Liver (tissue), 9 donors: ENCODE measurements around the gene AKIRIN1. TPM values are rescaled to one million over a fixed set of nuclear protein-coding genes. Genes with fewer than 3 reads are reported as not detected.

Source experiments
- DNase-seq: peaks from one replicate; pipeline ENCODE4 v3.0.0-alpha.2; 2017; ENCODE audit warnings: low spot score
- H3K27ac ChIP-seq, 2 donors: one replicate each; pipeline ENCODE4 v1.7.0; 2013; ENCODE audit warnings: inconsistent platforms in 2 of 2, low read length in 2 of 2, control low read depth in 1 of 2, low read depth in 1 of 2, mild to moderate bottlenecking in 1 of 2
- H3K27me3 ChIP-seq, 4 donors: one replicate each; pipeline versions ENCODE4 v1.6.1 to v1.7.0; 2013; ENCODE audit warnings: low read length in 3 of 4, inconsistent platforms in 1 of 4, mild to moderate bottlenecking in 1 of 4, moderate library complexity in 1 of 4; ENCODE audit not compliant: control insufficient read depth in 4 of 4, insufficient read depth in 4 of 4
- H3K36me3 ChIP-seq, 4 donors: one replicate each; pipeline versions ENCODE4 v1.6.1 to v1.7.0; 2013; ENCODE audit warnings: low read length in 3 of 4, mild to moderate bottlenecking in 3 of 4, low read depth in 1 of 4, moderate library complexity in 1 of 4; ENCODE audit not compliant: control insufficient read depth in 4 of 4, insufficient read depth in 3 of 4
- H3K4me1 ChIP-seq, 4 donors: one replicate each; pipeline versions ENCODE4 v1.6.1 to v1.7.0; 2013; ENCODE audit warnings: low read length in 3 of 4, mild to moderate bottlenecking in 3 of 4, moderate library complexity in 1 of 4; ENCODE audit not compliant: control insufficient read depth in 4 of 4, insufficient read depth in 4 of 4
- H3K4me3 ChIP-seq, 3 donors: one replicate each; pipeline versions ENCODE4 v1.6.1 to v1.7.0; 2013; ENCODE audit warnings: low read length in 3 of 3, control low read depth in 1 of 3, low read depth in 1 of 3, mild to moderate bottlenecking in 1 of 3
- H3K9ac ChIP-seq, 2 donors: one replicate each; pipeline ENCODE4 v1.7.0; 2013; ENCODE audit warnings: low read length in 2 of 2, mild to moderate bottlenecking in 2 of 2, moderate library complexity in 2 of 2, control low read depth in 1 of 2, low read depth in 1 of 2
- H3K9me3 ChIP-seq, 4 donors: one replicate each; pipeline versions ENCODE4 v1.6.1 to v1.7.0; 2013; ENCODE audit warnings: low read length in 3 of 4; ENCODE audit not compliant: control insufficient read depth in 4 of 4
- EGR1 ChIP-seq, 2 donors: IDR thresholded peaks; 2 replicates each; pipeline ENCODE4 v1.6.1; 2016 to 2018; ENCODE audit warnings: antibody characterized with exemption in 2 of 2, low read depth in 2 of 2
- FOXA2 ChIP-seq: IDR thresholded peaks from 2 replicates; pipeline ENCODE4 v1.6.1; 2016; ENCODE audit warnings: antibody characterized with exemption
- HNF4A ChIP-seq, 2 donors: conservative IDR thresholded peaks; 2 replicates each; pipeline ENCODE4 v1.6.1; 2016; ENCODE audit warnings: antibody characterized with exemption in 2 of 2, mild to moderate bottlenecking in 2 of 2
- HNF4G ChIP-seq: IDR thresholded peaks from 2 replicates; pipeline ENCODE4 v1.6.1; 2016; ENCODE audit warnings: antibody characterized with exemption
- NR2F2 ChIP-seq: IDR thresholded peaks from 2 replicates; pipeline ENCODE4 v1.6.1; 2016; ENCODE audit warnings: antibody characterized with exemption
- SP1 ChIP-seq: IDR thresholded peaks from 2 replicates; pipeline ENCODE4 v1.6.1; 2018; ENCODE audit warnings: antibody characterized with exemption, mild to moderate bottlenecking
- TAF1 ChIP-seq: conservative IDR thresholded peaks from 2 replicates; pipeline ENCODE4 v1.6.1; 2016; ENCODE audit warnings: antibody characterized with exemption, mild to moderate bottlenecking
- YY1 ChIP-seq: IDR thresholded peaks from 2 replicates; pipeline ENCODE4 v1.6.1; 2016; ENCODE audit warnings: antibody characterized with exemption, mild to moderate bottlenecking
- WGBS: extraction: QIAGEN DNeasy Blood & Tissue Kit; methylation state at CpG from one replicate; pipeline ENCODE4 v1.1.7; 2013; 5-methylcytosine and 5-hydroxymethylcytosine counted together
- polyA plus RNA-seq, 2 donors: library from polyadenylated mRNA; stranded (reverse) in 1 of 2; unstranded in 1 of 2; fragments of 200-250 nt in 1 of 2; fragments of >200 nt in 1 of 2; fragmentation: Nextera tagmentation in 1 of 2; extraction: Ambion mirVana in 1 of 2; gene quantifications; one replicate each; pipeline versions ENCODE4 v1.2.1 to v1.2.3, GENCODE V29; 2013 to 2015
- total RNA-seq, 2 donors: library from RNA; depleted of rRNA; stranded (reverse); fragments of >200 nt; gene quantifications; one replicate each; pipeline ENCODE4 v1.2.3, GENCODE V29; 2014
- TF ChIP-seq, protein P1 (sequence below): IDR thresholded peaks from 2 replicates; pipeline ENCODE4 v1.6.1; 2016; ENCODE audit warnings: antibody characterized with exemption, mild to moderate bottlenecking
- TF ChIP-seq, protein P2 (sequence below): IDR thresholded peaks from 2 replicates; pipeline ENCODE4 v1.6.1; 2016; ENCODE audit warnings: antibody characterized with exemption
- TF ChIP-seq, protein P3 (sequence below): IDR thresholded peaks from 2 replicates; pipeline ENCODE4 v1.6.1; 2016; ENCODE audit warnings: antibody characterized with exemption
- TF ChIP-seq, protein P4 (sequence below): fragments of 150-350 bp; IDR thresholded peaks from 2 replicates; pipeline ENCODE4 v1.5.1; 2017; ENCODE audit warnings: improper control_type of control experiment, low read depth, low read length; ENCODE audit not compliant: missing input control
- donor health status: healthy.
- donor health status: healthy.
- donor health status: healthy.
- donor health status: healthy.
- donor health status: healthy.

The AKIRIN1 gene
- total and polyA plus RNA-seq, 4 donors: 18.2 to 52.4 (median 26.8) TPM

DNA sequence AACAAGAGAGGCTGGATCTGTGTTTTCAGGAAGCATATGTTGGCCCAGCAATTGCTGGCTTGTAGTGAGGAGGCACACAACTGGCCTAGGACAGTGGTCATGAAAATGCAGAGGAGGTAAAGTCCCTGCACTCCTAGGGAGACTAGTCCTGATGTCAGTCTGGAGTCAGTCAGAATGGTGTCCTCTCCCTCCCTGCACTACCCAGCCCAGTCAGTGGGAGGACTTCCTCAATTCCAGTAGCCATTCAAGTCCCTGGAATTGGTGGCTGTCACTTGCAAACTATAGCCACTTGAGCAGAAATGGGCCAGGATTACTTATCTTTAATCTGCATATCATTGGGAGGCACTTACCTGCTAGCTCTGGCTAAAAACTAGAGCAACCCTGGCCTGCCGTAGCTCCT, 53.7 kb downstream of the AKIRIN1 start:
- Histone ChIP-seq H3K36me3 (peaks cover 2 to 29% (median 11%) of the 10 kb centered on the region in 4 donors), H3K27ac (no peak overlapping the region), H3K4me3 (no peak overlapping the region), H3K9me3 (no peaks in the 10 kb centered on the region), H3K4me1 (no peaks in the 10 kb centered on the region), H3K9ac (no peak overlapping the region), H3K27me3 (no peaks in the 10 kb centered on the region)
- TF ChIP-seq, protein P1, sequence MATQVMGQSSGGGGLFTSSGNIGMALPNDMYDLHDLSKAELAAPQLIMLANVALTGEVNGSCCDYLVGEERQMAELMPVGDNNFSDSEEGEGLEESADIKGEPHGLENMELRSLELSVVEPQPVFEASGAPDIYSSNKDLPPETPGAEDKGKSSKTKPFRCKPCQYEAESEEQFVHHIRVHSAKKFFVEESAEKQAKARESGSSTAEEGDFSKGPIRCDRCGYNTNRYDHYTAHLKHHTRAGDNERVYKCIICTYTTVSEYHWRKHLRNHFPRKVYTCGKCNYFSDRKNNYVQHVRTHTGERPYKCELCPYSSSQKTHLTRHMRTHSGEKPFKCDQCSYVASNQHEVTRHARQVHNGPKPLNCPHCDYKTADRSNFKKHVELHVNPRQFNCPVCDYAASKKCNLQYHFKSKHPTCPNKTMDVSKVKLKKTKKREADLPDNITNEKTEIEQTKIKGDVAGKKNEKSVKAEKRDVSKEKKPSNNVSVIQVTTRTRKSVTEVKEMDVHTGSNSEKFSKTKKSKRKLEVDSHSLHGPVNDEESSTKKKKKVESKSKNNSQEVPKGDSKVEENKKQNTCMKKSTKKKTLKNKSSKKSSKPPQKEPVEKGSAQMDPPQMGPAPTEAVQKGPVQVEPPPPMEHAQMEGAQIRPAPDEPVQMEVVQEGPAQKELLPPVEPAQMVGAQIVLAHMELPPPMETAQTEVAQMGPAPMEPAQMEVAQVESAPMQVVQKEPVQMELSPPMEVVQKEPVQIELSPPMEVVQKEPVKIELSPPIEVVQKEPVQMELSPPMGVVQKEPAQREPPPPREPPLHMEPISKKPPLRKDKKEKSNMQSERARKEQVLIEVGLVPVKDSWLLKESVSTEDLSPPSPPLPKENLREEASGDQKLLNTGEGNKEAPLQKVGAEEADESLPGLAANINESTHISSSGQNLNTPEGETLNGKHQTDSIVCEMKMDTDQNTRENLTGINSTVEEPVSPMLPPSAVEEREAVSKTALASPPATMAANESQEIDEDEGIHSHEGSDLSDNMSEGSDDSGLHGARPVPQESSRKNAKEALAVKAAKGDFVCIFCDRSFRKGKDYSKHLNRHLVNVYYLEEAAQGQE: no peak
- TF ChIP-seq HNF4G (no peak), TAF1 (no peak), EGR1 (IDR thresholded peaks at IDR 0.05; ENCODE audit: low read depth in 2 of 2) (no peak), NR2F2 (no peak), FOXA2 (no peak), SP1 (no peak)
- TF ChIP-seq, protein P2, sequence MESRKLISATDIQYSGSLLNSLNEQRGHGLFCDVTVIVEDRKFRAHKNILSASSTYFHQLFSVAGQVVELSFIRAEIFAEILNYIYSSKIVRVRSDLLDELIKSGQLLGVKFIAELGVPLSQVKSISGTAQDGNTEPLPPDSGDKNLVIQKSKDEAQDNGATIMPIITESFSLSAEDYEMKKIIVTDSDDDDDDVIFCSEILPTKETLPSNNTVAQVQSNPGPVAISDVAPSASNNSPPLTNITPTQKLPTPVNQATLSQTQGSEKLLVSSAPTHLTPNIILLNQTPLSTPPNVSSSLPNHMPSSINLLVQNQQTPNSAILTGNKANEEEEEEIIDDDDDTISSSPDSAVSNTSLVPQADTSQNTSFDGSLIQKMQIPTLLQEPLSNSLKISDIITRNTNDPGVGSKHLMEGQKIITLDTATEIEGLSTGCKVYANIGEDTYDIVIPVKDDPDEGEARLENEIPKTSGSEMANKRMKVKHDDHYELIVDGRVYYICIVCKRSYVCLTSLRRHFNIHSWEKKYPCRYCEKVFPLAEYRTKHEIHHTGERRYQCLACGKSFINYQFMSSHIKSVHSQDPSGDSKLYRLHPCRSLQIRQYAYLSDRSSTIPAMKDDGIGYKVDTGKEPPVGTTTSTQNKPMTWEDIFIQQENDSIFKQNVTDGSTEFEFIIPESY: no peak
- DNase-seq: no peak
- WGBS: 93% methylated on average over 1 of the region's 1 CpG

DNA sequence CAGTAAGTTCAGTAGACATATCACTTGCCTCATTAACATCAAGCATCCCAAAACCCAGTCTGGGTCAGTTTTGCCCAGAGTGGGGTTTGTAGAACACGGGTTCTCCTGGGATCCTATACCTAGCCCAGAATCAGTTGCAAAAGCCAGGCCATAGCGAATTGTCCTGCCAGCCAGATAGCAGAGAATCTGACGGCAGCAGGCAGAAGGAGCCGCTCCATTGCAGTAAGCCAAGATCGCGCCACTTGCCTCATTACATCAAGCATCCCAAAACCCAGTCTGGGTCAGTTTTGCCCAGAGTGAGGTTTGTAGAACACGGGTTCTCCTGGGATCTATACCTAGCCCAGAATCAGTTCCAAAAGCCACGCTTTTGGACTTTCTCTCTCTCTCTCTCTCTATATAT, 54.2 kb downstream of the AKIRIN1 start:
- WGBS: 80% methylated on average over 8 of the region's 8 CpGs
- H3K27ac ChIP-seq: no peak overlapping the region
- no peak for DNase-seq
- TF ChIP-seq, protein P3, sequence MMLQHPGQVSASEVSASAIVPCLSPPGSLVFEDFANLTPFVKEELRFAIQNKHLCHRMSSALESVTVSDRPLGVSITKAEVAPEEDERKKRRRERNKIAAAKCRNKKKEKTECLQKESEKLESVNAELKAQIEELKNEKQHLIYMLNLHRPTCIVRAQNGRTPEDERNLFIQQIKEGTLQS: no peak
- TF ChIP-seq, protein P4, sequence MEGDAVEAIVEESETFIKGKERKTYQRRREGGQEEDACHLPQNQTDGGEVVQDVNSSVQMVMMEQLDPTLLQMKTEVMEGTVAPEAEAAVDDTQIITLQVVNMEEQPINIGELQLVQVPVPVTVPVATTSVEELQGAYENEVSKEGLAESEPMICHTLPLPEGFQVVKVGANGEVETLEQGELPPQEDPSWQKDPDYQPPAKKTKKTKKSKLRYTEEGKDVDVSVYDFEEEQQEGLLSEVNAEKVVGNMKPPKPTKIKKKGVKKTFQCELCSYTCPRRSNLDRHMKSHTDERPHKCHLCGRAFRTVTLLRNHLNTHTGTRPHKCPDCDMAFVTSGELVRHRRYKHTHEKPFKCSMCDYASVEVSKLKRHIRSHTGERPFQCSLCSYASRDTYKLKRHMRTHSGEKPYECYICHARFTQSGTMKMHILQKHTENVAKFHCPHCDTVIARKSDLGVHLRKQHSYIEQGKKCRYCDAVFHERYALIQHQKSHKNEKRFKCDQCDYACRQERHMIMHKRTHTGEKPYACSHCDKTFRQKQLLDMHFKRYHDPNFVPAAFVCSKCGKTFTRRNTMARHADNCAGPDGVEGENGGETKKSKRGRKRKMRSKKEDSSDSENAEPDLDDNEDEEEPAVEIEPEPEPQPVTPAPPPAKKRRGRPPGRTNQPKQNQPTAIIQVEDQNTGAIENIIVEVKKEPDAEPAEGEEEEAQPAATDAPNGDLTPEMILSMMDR: no peak
- TF ChIP-seq SP1 (no peak), HNF4A (conservative IDR thresholded peaks at IDR 0.05) (no peak), EGR1 (IDR thresholded peaks at IDR 0.05; ENCODE audit: low read depth in 2 of 2) (no peak), YY1 (no peak)
- TF ChIP-seq, protein P1: no peak
- TF ChIP-seq, protein P2: no peak
- H3K4me3 ChIP-seq: no peak overlapping the region
- H3K36me3 ChIP-seq: peaks cover 2 to 29% (median 11%) of the 10 kb centered on the region in 4 donors
- no peaks in the 10 kb centered on the region for H3K4me1 ChIP-seq
- no peak overlapping the region for H3K9ac ChIP-seq
- H3K9me3 ChIP-seq: no peaks in the 10 kb centered on the region
- H3K27me3 ChIP-seq: no peaks in the 10 kb centered on the region
